Measurements from ENCODE around the gene PRXL2B.

The PRXL2B gene

GRCh38 chr1:2638466-2639115 lies 52.0 kb downstream of the PRXL2B start:
- no peak for DNase-seq

DNA sequence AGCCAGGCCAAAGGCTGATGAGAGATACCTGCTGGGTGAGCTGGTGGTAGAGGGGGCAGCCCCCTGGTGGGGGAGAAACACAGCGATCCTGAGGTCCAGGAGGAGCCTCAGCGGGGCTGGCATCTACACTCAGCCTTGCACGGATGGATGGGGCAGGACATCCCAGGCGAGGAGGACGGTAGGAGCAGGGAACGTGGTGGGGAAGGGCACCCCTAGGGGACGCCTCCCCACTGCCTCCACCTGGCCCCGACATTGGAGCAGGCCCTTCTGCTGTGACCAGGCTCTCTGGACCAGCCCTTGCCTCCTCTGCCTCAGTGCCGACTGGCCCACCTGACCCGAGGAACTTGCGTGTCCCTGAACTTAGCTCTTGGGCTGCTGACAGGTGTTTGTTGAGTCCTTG lies 52.6 kb downstream of the PRXL2B start:
- no peak for DNase-seq

DNA sequence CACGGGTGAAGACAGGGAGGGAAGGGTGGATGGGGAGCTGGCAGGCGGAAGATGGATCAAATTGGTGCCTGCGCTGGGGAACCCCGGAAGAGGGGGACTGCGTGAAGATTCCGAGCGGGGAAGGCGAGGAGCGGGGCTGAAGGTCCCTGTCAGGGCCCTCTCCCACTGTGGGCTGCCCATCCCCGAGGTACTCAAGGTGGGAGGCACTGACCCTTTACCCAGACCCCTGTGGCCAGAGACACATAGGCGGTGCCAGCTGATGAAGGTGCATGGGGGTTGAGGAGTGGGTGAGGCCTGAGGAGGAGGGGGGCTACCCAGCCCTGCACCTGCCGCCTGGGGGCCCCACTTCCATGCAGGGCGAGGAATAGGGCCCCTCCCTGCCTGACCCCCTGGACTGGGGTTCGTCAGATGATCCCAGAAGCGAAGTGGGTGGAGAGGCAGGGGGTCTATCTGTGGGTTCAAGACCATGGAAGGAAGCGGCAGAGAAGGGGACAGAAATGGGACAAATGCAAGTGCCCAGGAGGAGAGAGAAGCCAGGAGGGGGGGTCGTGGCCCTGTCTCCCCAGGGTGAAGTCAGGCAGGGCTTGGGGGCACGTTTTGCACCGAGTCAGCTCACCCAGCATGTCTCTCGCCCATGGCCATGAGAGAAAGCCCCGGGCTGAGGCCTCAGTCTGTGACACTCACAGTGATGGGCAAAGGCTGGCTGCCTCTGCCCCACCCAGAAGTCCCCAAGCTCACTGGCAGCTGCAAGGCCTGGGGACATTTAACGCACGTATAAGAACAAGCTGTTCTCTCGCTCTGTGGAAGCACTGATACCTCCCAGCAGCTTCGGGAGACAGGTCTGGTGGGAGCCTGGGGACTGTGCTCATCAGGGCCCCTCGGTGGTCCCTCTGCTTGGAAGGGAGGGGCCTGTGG lies 53.3 kb downstream of the PRXL2B start:
- no peak for DNase-seq

GRCh38 chr1:2640626-2641025 lies 54.0 kb downstream of the PRXL2B start:
- DNase-seq = no peak

Data from suppressor macrophage treated with lipopolysaccharide for 1 hour (primary cell).